COLO668 (cell line): ENCODE measurements around the gene DHX35.

Experiments used
- DNase-seq: peaks from one replicate; lab custom pipeline; 2025; ENCODE audit not compliant: unreplicated experiment; lab: John Stamatoyannopoulos, UW

The DHX35 gene

DNA sequence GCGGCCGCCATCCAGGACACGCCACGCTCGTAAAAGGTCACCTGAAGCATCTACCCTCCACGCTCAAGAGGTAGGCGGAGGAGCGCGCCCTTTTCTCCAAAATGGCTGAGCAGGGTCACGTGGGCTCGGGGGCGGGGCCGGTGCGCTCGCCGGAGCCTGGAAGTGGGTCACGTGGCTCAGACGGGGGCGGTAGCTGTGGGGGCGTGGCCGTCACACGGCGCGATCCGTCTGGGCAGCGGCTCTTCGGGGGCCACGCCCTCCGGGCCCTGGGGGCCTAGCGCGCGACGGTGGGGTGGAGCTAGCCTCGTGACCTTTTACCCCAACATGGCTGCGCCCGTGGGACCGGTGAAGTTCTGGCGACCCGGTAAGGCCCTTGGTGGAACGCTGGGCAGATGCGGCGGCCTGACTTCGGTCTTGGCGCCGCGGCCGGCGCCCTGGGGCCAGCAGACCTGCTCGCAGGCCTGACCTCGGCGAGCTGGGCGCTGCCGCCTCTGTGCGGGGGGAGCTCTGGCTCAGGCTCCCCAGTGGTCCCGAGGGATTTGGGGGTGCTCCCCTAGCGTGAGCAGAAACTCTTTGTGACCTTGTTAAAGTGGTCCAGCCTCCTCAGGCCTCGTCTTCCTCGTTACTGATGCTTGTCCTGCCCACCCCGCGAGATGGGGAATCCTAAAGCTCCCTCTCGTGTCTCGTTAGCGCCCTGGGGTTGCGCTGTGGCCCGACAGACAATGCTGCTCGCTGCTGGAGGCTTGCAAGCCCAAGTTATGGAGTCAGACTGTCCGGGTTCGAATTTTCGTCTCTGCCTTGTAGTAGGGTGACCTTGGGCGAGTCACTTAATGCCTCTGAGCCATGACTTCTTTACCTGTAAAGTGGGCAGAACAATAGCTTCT is at the start of gene DHX35:
Gene DHX35 (plus strand): TSS at position 301 of the 884 bp plus-strand sequence. CDS start 24 bp downstream, at position 325.
- DNase-seq, result peak; percentile 99

DNA sequence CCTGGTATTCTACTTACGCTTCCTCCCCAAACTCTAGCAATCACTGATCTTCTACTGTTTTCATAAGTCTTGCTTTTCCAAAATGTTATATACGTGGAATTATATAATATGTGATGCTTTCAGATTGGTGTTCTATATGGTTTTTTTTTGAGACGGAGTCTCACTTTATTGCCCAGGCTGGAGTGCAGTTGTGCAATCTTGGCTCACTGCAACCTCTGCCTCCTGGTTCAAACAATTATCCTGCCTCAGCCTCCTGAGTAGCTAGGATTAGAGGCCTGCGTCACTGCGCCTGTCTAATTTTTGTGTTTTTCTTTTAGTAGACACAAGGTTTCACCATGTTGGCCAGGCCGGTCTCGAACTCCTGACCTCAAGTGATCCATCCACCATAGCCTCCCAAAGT is 46.8 kb upstream of the DHX35 start:
- no peak for DNase-seq

DNA sequence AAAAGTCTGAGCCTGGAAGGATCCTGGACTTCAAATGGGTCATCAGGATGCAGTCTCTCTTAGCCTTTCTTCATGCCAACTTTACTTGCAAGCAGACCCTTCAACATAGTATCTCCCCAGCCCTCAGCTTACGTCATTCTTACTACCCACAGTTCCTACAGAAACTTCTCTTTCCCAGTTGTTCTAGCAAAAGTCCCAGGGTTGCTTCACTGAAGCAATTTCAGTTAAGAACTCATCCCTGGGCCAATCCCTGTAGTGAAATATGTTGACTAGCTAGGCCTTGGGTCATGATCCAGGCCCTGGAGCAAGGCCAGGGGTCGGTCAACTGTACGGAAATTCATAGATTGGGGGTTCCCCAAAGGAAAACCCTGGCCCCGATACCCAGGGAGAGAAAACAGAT is 44.5 kb upstream of the DHX35 start:
- no peak for DNase-seq

DNA sequence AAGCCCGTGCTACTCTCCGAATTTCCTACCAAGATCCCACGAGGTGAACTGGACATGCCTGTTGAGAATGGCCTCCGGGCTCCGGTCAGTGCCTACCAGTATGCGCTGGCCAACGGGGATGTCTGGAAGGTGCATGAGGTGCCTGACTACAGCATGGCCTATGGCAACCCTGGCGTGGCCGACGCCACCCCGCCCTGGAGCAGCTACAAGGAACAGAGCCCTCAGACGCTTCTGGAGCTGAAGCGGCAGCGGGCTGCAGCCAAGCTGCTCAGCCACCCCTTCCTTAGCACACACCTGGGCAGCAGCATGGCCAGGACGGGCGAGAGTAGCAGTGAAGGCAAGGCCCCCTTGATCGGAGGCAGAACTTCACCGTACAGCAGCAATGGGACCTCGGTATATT is 44.0 kb upstream of the DHX35 start:
- DNase-seq, result no peak

DNA sequence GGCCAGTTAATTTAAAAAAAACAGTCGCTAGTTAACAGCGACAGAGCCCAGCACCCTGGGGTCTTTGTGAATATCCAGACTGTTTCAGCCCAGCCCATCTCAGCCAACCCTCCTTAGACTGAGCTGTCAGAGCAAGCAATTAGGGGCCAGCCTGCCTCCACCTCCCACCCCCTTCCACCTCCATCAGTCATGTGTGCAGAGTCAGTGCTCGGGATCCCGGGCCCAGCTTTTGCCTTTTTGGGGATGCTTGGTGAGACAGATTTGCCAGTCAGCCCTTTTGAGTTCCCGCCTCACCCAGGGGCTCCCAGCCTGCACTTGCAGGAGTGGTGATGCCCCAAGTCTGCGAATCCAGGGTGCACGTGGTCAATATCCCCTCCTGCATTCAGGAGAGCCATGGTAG is 42.5 kb upstream of the DHX35 start:
- no peak for DNase-seq

DNA sequence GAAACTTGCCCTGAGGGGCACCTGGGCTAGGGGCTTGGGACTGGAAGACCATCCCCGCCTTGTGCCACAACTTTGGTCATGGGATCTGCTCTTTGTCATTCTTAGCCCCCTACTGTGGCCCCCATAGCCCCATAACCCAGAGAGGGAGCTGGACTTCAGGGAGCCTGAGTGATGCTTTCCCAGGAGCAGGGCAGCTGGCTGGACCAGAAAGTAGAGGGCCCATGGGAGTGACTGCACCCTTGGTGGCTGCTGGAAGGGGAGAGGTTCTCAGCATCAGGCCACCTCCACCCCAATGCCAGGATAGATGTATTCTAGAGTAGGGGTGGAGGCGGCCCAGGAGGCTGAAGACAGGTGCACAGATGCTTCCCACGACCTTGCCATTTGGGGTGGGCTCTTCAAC is 41.7 kb upstream of the DHX35 start:
- DNase-seq, result no peak

DNA sequence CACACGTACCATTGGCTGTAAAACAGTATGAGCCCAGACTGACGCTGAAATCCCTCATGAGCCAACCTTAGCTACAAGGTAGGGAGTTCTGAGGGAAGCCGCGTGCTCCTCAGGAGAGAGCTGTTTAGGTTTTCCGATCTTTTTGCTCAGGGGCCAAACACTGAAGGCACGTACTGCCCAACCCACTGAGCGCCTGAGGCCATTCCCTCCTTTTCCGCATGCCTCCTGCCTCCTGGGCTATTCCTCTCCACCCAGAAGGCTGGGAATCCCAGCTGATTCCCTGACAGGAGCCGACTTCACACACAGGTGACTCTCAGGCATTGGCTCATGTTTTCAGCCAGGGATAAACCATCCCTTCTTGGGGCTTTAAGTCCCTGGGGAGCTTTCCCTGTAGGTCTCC is 41.3 kb upstream of the DHX35 start:
- DNase-seq, result no peak

GRCh38 chr20:38924718-38925117 is 37.4 kb upstream of the DHX35 start:
- no peak for DNase-seq

GRCh38 chr20:38926142-38926933 is 35.8 kb upstream of the DHX35 start, which contains the start of gene FAM83D:
TSS of gene FAM83D (plus strand) at chr20:38926417. CDS start at chr20:38926443, 26 bp downstream.
- peak; percentile 99 for DNase-seq

DNA sequence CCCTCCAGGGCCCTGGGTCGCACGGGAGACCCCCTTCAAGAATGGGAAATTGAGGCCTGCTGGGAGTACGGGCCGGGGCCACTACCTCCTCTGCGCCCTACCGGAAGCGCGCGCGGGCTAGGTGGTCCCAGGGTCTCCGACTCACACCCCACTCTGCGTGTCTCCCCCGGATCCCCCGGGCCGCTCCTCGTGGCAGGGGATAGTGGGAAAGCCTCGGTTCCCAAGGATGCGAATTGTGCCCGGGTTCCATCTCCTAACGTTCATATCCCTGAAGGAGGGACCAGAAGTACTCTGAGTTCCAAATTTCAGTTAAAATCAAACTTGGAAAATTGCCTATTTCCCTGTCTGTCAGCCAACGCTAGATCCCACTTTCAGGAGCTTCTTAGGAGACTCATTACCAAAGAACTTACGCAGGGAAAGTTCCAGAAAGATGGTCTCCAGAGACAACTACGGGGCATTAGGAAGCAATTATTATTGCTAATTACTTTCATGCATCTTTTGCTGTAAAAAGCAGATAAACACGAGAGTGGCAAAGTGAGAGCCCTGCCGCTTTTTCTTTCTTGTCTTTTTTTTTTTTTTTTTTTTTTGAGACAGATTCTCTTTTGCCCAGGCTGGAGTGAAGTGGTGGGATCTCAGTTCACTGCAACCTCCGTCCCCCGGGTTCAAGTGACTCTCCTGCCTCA is 35.1 kb upstream of the DHX35 start:
- DNase-seq, result no peak

GRCh38 chr20:38927902-38928578 is 34.1 kb upstream of the DHX35 start:
- no peak for DNase-seq

GRCh38 chr20:38930242-38930569 is 31.9 kb upstream of the DHX35 start:
- no peak for DNase-seq

DNA sequence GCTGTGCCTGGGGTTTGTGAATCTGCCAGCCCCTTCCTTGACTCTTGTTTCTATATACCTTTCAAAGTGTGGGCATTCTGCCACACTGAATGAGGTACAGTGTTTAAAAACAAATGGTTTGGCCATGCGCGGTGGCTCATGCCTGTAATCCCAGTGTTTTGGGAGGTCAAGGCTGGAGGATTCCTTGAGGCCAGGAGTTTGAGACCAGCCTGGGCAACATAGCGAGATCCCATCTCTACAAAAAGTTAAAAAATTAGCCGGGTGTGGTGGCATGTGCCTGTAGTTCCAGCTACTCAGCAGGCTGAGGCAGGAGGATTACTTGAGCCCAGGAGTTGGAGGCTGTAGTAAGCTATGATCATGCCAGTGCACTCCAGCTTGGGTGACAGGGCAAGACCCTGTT is 30.2 kb upstream of the DHX35 start:
- no peak for DNase-seq

- no peak for DNase-seq
Measured at GRCh38 chr20:38932457-38933120, 29.6 kb upstream of the DHX35 start.

GRCh38 chr20:38934530-38934929 is 27.6 kb upstream of the DHX35 start:
- no peak for DNase-seq

DNA sequence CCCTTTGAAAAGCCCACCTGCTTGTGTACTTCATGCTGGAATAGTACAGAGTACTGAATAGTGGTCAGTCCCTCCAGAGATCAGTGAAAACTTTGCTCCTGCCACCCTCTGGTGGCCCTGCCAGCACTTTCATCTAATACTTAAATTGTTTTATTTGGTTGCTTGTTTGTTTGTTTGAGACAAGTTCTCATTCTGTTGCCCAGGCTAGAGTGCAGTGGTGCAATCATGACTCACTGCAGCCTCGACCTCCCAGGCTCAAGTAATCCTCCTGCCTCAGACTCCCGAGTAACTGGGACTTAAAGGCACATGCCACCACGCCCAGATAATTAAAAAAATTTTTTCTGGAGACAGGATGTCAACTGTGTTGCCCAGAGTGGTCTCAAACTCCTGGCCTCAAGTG is 26.9 kb upstream of the DHX35 start:
- DNase-seq, result no peak

GRCh38 chr20:38935967-38936407 is 26.2 kb upstream of the DHX35 start:
- no peak for DNase-seq

DNA sequence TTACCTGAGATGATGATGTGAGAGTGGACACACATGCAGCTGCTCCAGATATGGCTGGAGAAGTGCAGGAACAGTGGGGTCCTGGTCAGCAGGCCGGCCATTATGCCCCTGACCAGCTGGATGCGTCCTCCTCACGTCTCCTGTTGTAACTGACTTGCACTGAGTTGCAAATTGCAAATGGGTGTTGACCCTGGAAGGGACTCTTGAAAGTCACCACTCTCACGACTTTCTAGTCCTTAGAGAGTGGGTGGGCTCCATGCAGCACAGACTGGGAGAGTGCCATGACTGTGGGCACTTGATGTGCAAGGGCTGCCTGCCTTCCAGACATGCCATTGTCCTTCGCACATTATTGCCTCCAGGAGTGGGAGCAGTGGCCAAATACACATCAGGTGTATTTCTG is 25.1 kb upstream of the DHX35 start:
- DNase-seq, result no peak

DNA sequence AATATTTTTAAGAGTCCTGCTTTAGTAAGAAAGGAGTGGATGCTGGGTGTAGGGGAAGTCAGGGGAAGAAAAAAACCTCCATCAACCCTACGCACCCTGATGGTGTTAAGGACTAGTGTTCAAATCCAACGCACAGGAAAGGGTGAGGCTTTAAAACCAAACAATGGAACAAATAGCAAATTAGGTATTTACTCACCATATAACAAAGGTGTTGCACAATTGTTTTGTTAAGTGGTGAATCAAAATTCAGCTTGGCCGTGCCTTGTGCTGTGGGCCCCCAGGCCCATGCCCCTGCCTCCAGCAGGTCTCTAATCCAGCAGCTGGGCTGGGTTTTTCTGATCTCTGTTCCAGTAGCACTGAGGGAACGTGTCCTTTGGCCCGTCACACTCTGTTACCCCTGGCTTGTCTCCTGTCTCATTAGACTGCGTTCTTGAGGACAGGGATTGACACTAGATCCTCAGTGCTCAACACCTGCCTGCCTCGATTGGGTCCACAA is 24.1 kb upstream of the DHX35 start:
- DNase-seq, result peak; percentile 53

GRCh38 chr20:38939686-38940085 is 22.5 kb upstream of the DHX35 start:
- no peak for DNase-seq
